SKM-1 treated with dmso at 0.1 percent for 144 hours (cell line): Measurements from ENCODE around the gene ATF5.

Source experiments
- DNase-seq: peaks from one replicate; lab custom pipeline; 2025; ENCODE audit not compliant: unreplicated experiment; lab: John Stamatoyannopoulos, UW

Gene ATF5

GRCh38 chr19:49972841-49973240 is 43.8 kb downstream of the ATF5 start:
- no peak for DNase-seq

- no peak for DNase-seq
Observed at GRCh38 chr19:49973987-49974386, 45.0 kb downstream of the ATF5 start.

GRCh38 chr19:49975051-49975450 is 46.0 kb downstream of the ATF5 start:
- DNase-seq = no peak

GRCh38 chr19:49976496-49976895 is 47.5 kb downstream of the ATF5 start:
- no peak for DNase-seq

- DNase-seq = no peak
Observed at GRCh38 chr19:49977076-49977475, 48.1 kb downstream of the ATF5 start.

- DNase-seq = no peak
Observed at GRCh38 chr19:49977881-49978280, 48.9 kb downstream of the ATF5 start.

- no peak for DNase-seq
Observed at GRCh38 chr19:49978324-49978723, 49.3 kb downstream of the ATF5 start.

GRCh38 chr19:49981603-49982593 is 52.9 kb downstream of the ATF5 start:
- DNase-seq = no peak
